MCF 10A (cell line): ENCODE data around the gene WSCD1. TPM values are rescaled to one million over a fixed set of nuclear protein-coding genes. Genes with fewer than 3 reads are reported as not detected.

ENCODE experiments used
- BruUV-seq: library from RNA; stranded (reverse); fragments of 400-500 nt; replicated peaks from 2 replicates; lab custom pipeline; 2021; lab: Mats Ljungman, UMichigan
- CTCF ChIA-PET: fragments of 300-600 bp; sonication (Branson Sonifier 250); formaldehyde crosslinking; extraction: SDS; loops from one replicate; lab custom pipeline; 2021; ENCODE audit warnings: antibody characterized with exemption, inconsistent platforms; lab: Yijun Ruan, JAX
- POLR2A ChIA-PET: fragments of 300-600, 350-650 bp; sonication (Branson Sonifier 250); formaldehyde crosslinking; extraction: SDS; loops from one replicate; lab custom pipeline; 2020; ENCODE audit warnings: antibody characterized with exemption, inconsistent platforms; lab: Yijun Ruan, JAX
- DNase-seq: peaks from one replicate; pipeline ENCODE4 v3.0.0-alpha.2; 2018; ENCODE audit not compliant: unreplicated experiment
- H3K27ac Mint-ChIP-seq: one replicate; pipeline ENCODE4 v1.8.0; 2022; ENCODE audit warnings: mild to moderate bottlenecking, low read depth, mixed read lengths; ENCODE audit not compliant: unreplicated experiment
- H3K27me3 Mint-ChIP-seq: one replicate; pipeline ENCODE4 v1.8.0; 2022; ENCODE audit warnings: mixed read lengths; ENCODE audit not compliant: insufficient read depth, unreplicated experiment
- H3K36me3 Mint-ChIP-seq: one replicate; pipeline ENCODE4 v1.8.0; 2022; ENCODE audit warnings: mild to moderate bottlenecking, moderate library complexity, mixed read lengths; ENCODE audit not compliant: insufficient read depth, unreplicated experiment
- H3K4me1 Mint-ChIP-seq: one replicate; pipeline ENCODE4 v1.8.0; 2022; ENCODE audit warnings: mixed read lengths; ENCODE audit not compliant: insufficient read depth, unreplicated experiment
- H3K4me3 Mint-ChIP-seq: one replicate; pipeline ENCODE4 v1.8.0; 2022; ENCODE audit warnings: mild to moderate bottlenecking, moderate library complexity, mixed read lengths; ENCODE audit not compliant: unreplicated experiment
- H3K9me3 Mint-ChIP-seq: one replicate; pipeline ENCODE4 v1.8.0; 2022; ENCODE audit warnings: mixed read lengths; ENCODE audit not compliant: unreplicated experiment
- CTCF ChIP-seq: fragments of 200-600 bp; IDR thresholded peaks from one replicate; pipeline ENCODE4 v1.8.0; 2022; ENCODE audit warnings: antibody characterized with exemption, mild to moderate bottlenecking; ENCODE audit not compliant: unreplicated experiment
- intact Hi-C: fragments of 100-400 bp; cut with micrococcal nuclease; formaldehyde crosslinking; loops from 2 replicates; pipeline ENCODE4 v1.14.1; 2022
- total RNA-seq: library from RNA; stranded (reverse); gene quantifications from 2 replicates; pipeline ENCODE4 v1.2.3, GENCODE V29; 2022

The WSCD1 gene
- total RNA-seq, 1 experiment from 2014 or later, result not detected

GRCh38 chr17:6070430-6070912, 292 bp downstream of the WSCD1 start:
- no peak for TF ChIP-seq CTCF
- no TSS peak for BruUV-seq
- H3K9me3 Mint-ChIP-seq, result no peaks in the 10 kb centered on the region
- intact Hi-C loops, result no loop called here
- H3K4me3 Mint-ChIP-seq, result peak overlapping the region; percentile 38
- no peaks in the 10 kb centered on the region for H3K36me3 Mint-ChIP-seq
- no peak for DNase-seq
- H3K27me3 Mint-ChIP-seq, result peaks cover 61% of the 10 kb centered on the region
- CTCF ChIA-PET, result no interaction called here
- no peak overlapping the region for H3K27ac Mint-ChIP-seq
- H3K4me1 Mint-ChIP-seq, result peaks cover 12% of the 10 kb centered on the region
- POLR2A ChIA-PET, result no interaction called here

- ChIA-PET CTCF (interaction anchor here (0.7 kb wide), 2 partner anchors 431 to 539 kb away, joined by 3 read pairs; no protein-coding TSS in a partner anchor), POLR2A (no interaction called here)
- no TSS peak for BruUV-seq
- no peak overlapping the region for H3K27ac Mint-ChIP-seq
- intact Hi-C loops, result no loop called here
- DNase-seq, result no peak
- peak overlapping the region; percentile 38 for H3K4me3 Mint-ChIP-seq
- no peaks in the 10 kb centered on the region for H3K36me3 Mint-ChIP-seq
- peaks cover 55% of the 10 kb centered on the region for H3K27me3 Mint-ChIP-seq
- no peaks in the 10 kb centered on the region for H3K9me3 Mint-ChIP-seq
- no peak for TF ChIP-seq CTCF
- H3K4me1 Mint-ChIP-seq, result peaks cover 12% of the 10 kb centered on the region
Observed at GRCh38 chr17:6070913-6071511, 833 bp downstream of the WSCD1 start.

- Mint-ChIP-seq H3K27ac (no peak overlapping the region), H3K27me3 (peaks cover 49% of the 10 kb centered on the region), H3K36me3 (no peaks in the 10 kb centered on the region), H3K4me3 (peak overlapping the region; percentile 38), H3K4me1 (peaks cover 12% of the 10 kb centered on the region), H3K9me3 (no peaks in the 10 kb centered on the region)
- ChIA-PET POLR2A (no interaction called here), CTCF (interaction anchor here (0.6 to 0.7 kb wide), 3 partner anchors 209 to 538 kb away, joined by 3 to 4 read pairs (median 3); no protein-coding TSS in a partner anchor)
- DNase-seq, result no peak
- intact Hi-C loops, result no loop called here
- no peak for TF ChIP-seq CTCF
- no TSS peak for BruUV-seq
Observed at GRCh38 chr17:6071528-6072065, 1.4 kb downstream of the WSCD1 start.

DNA sequence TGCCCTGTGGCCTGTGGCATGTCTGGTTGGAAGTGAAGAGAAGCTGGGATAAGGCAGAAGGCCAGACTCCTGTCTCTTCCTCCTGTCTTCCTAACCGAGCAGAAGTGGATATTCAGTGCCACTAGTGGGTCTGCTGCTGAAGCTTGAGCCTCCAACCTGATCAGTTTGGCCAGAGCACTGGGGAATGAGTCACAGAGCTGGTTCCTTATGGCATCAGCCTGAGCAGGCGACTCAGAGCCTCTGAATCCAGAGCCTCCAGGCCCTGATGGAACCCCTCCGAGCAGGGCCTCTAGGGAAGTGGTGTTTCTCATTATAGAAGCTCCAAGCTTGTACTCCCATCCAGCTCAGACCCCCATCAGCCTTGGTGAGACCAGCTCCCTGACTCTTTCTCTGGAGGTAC, 2.0 kb downstream of the WSCD1 start:
- BruUV-seq, result no TSS peak
- no peak for TF ChIP-seq CTCF
- Mint-ChIP-seq H3K4me1 (peaks cover 12% of the 10 kb centered on the region), H3K9me3 (no peaks in the 10 kb centered on the region), H3K4me3 (no peak overlapping the region), H3K27me3 (peaks cover 44% of the 10 kb centered on the region), H3K36me3 (no peaks in the 10 kb centered on the region), H3K27ac (no peak overlapping the region)
- ChIA-PET POLR2A (no interaction called here), CTCF (interaction anchor here (0.6 kb wide), 1 partner anchor 208 kb away, joined by 4 read pairs; no protein-coding TSS in a partner anchor)
- DNase-seq, result no peak
- intact Hi-C loops, result no loop called here
